Stimulated activated CD8-positive, alpha-beta memory T cell treated with anti-CD3 and anti-CD28 coated beads, Interleukin-12 subunit alpha, Interleukin-12 subunit beta, amount 100 ng/mL, for 4 hours (primary cell): ENCODE results near the gene MAS1L.
"Not testable (repeated sequence)": the region's sequence is repeated elsewhere in the genome, so short reads cannot be mapped to it uniquely, and the experiment has no call there.

Source experiments
- DNase-seq: peaks from one replicate; pipeline ENCODE4 v3.0.0-alpha.2; 2020; ENCODE audit warnings: low read depth

MAS1L gene

DNA sequence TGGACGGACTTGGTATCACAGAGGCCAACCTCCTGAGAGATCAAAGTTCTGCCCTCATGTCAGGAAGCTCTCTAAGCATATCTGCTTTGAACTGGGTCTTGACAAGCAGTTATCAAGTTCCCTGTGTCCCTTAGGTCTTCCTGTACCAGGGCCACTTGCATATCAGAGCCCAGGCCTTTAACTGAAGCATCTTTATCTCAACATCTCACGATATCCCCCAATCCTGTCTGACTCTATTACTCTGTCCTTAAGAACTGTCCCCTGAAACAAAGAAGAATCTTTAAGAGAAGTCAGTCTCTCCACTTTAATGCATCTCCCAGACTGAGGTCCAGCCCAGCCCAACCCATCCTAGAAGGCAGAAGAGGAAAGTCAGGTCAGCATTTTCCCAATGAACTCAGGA lies 8.2 kb downstream of the MAS1L start:
- DNase-seq, result no peak

DNA sequence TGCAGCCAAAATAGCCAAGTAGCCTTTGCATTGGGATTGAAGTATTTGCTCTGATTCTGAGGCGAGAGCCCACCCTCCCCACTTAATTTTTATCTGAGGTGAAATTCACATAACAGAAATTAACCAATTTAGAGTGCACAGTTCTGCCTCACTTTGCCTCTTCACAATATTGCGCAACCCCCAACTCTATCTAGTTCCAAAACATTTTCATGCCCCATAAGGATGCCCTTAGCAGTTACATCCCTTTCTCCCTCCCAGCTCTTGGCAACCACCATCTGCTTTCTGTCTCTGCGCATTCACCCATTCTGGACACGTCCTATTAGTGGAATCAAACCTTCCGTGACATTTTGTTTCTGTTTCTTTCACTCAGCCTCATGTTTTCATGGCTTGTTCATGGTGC lies 9.0 kb downstream of the MAS1L start:
- DNase-seq, result no peak

- no peak for DNase-seq
Observed at GRCh38 chr6:29477923-29478450, 9.8 kb downstream of the MAS1L start.

- DNase-seq, result no peak
Observed at GRCh38 chr6:29474996-29475395, 12.8 kb downstream of the MAS1L start.

- DNase-seq, result no peak
Observed at GRCh38 chr6:29466241-29466640, 21.5 kb downstream of the MAS1L start.

- DNase-seq, result no peak
Observed at GRCh38 chr6:29465801-29466200, 22.0 kb downstream of the MAS1L start.

DNA sequence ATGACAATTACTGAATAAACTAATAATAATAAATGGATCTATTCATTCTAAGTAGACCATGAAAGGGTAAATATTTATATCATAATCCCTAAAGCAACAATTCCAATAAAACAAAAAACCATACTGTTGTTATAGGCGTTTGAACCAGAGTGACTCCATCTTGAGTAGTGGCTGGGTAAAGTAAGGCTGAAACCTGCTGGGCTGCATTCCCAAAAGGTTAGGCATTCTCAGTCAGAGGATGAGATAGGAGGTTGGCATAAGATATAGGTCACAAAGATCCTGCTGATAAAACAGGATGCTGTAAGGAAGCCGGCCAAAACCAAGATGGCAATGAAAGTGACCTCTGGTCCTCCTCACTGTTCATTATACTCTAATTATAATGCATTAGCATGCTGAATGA lies 22.5 kb downstream of the MAS1L start:
- DNase-seq, result no peak

GRCh38 chr6:29462022-29462421 lies 25.7 kb downstream of the MAS1L start:
- DNase-seq, result no peak

- no peak for DNase-seq
Observed at GRCh38 chr6:29461021-29461814, 26.5 kb downstream of the MAS1L start.

DNA sequence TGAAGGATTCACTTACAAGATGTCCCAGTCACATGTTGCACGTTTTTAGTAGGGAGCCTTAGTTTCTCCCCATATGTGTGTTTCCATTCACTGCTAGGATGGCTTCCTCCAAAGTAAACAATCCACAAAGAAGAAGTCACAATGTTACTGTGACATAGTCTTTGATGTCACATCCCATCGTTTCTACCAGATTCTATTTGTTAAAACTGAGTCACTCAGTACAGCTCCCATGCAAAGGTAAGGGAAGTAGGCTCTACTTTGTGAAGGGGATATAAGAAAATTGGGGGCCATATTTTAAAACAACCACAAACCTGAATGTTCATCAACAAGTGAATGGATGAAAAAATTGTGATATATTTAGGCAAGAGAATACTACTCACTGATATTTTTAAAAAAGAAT lies 30.8 kb downstream of the MAS1L start, which contains the start of the genes OR11A1 and OR2H1:
Gene OR11A1 (minus strand): TSS at position 101 of the 400 bp plus-strand sequence. CDS start 29,430 bp downstream, outside the sequence.
Gene OR2H1 (plus strand): TSS at position 185 of the 400 bp plus-strand sequence. CDS start 4,615 bp downstream, outside the sequence.
- no peak for DNase-seq

GRCh38 chr6:29451471-29452193 lies 36.1 kb downstream of the MAS1L start:
- no peak for DNase-seq

DNA sequence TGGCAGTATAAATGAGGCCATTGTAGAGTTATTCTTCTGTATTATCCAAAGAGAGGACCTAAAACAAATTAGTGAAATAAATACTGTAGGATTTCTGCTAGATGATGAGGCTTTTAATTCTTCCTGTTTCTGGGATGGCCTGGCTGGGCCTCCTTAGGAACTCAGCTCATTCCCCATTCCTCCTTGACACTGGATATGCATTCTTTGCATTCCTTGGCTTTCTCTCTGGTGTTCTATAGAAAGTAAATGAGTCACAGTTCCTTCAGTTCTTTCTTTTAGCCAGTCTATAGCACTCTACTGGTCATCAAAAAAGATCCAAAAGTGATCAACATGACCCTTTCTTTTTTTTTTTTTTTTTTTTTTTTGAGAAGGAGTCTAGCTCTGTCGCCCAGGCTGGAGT lies 40.1 kb downstream of the MAS1L start:
- DNase-seq, result no peak

DNA sequence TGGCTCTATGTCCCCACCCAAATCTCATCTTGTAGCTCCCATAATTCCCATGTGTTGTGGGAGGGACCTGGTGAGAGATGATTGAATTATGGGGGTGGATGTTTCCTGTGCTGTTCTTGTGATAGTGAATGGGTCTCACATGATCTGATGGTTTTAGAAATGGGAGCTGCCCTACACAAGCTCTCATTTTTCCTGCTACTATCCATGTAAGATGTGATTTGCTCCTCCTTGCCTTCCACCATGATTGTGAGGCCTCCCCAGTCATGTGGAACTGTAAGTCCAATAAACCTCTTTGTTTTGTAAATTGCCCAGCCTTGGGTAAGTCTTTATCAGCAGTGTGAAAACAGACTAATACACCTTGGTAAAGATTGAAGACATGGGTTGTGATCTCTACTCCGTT lies 43.7 kb downstream of the MAS1L start:
- not testable (repeated sequence) for DNase-seq

GRCh38 chr6:29442719-29443118 lies 45.0 kb downstream of the MAS1L start:
- no peak for DNase-seq

GRCh38 chr6:29439006-29439405 lies 48.8 kb downstream of the MAS1L start, which contains the start of gene OR10C1:
Gene OR10C1 (plus strand): TSS chr6:29439306. CDS start chr6:29440016, 710 bp downstream.
- no peak for DNase-seq

DNA sequence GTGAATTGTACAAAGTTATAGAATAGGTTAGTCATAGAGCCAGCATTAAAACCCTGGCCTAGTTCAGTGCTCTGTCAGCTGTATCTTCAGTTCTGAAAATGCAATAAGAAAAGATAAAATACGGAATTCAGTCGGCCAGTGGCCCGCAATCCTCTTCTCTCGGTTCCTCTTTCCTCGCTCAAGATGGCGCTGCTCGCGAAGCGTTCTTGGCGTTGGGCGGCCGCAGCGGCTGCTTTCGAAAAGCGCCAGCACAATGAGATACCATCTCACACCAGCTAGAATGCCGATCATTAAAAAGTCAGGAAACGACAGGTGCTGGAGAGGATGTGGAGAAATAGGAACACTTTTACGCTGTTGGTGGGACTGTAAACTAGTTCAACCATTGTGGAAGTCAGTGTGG lies 51.0 kb downstream of the MAS1L start:
- not testable (repeated sequence) for DNase-seq
